ENCODE measurements around the gene COL28A1.

- no peak for TF ChIP-seq ZNF331 (CRISPR knock-in tag; IDR thresholded peaks at IDR 0.05)
- TF ChIP-seq MAFF (IDR thresholded peaks at IDR 0.05; ENCODE audit: low read depth, low read length): no peak
- TF ChIP-seq, protein P1, sequence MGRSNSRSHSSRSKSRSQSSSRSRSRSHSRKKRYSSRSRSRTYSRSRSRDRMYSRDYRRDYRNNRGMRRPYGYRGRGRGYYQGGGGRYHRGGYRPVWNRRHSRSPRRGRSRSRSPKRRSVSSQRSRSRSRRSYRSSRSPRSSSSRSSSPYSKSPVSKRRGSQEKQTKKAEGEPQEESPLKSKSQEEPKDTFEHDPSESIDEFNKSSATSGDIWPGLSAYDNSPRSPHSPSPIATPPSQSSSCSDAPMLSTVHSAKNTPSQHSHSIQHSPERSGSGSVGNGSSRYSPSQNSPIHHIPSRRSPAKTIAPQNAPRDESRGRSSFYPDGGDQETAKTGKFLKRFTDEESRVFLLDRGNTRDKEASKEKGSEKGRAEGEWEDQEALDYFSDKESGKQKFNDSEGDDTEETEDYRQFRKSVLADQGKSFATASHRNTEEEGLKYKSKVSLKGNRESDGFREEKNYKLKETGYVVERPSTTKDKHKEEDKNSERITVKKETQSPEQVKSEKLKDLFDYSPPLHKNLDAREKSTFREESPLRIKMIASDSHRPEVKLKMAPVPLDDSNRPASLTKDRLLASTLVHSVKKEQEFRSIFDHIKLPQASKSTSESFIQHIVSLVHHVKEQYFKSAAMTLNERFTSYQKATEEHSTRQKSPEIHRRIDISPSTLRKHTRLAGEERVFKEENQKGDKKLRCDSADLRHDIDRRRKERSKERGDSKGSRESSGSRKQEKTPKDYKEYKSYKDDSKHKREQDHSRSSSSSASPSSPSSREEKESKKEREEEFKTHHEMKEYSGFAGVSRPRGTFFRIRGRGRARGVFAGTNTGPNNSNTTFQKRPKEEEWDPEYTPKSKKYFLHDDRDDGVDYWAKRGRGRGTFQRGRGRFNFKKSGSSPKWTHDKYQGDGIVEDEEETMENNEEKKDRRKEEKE (IDR thresholded peaks at IDR 0.05): no peak
- TF ChIP-seq ZBTB1 (CRISPR knock-in tag; IDR thresholded peaks at IDR 0.05; ENCODE audit: borderline replicate concordance): no peak
- no peak for TF ChIP-seq ETV6 (CRISPR knock-in tag; conservative IDR thresholded peaks at IDR 0.05)
- no peak for TF ChIP-seq TBP (CRISPR knock-in tag; IDR thresholded peaks at IDR 0.05)
- no peak for TF ChIP-seq HNRNPLL (IDR thresholded peaks at IDR 0.05; ENCODE audit: low read depth, low read length, poor library complexity, severe bottlenecking)
Observed at GRCh38 chr7:7496311-7496710, 39.4 kb downstream of the COL28A1 start.

All from HepG2 (cell line).